ENCODE measurements around the gene ZMYND11.
A peak's percentile ranks its signal among the peaks of the same experiment; 100 is the strongest.
"Not testable (repeated sequence)": the region's sequence is repeated elsewhere in the genome, so short reads cannot be mapped to it uniquely, and the experiment has no call there.

ZMYND11 gene

GRCh38 chr10:251982-252582 is 116.8 kb downstream of the ZMYND11 start:
- DNase-seq, result no peak

- no peak for DNase-seq
These were observed 125.7 kb downstream of the ZMYND11 start for GRCh38 chr10:260819-261429.

- DNase-seq, result peak; percentile 21
These were observed 129.2 kb downstream of the ZMYND11 start for GRCh38 chr10:264160-265073.

GRCh38 chr10:265074-265440 is 129.8 kb downstream of the ZMYND11 start:
- not testable (repeated sequence) for DNase-seq

GRCh38 chr10:265816-266588 is 130.7 kb downstream of the ZMYND11 start:
- not testable (repeated sequence) for DNase-seq

- DNase-seq, result no peak
These were observed 131.7 kb downstream of the ZMYND11 start for GRCh38 chr10:266974-267425.

- no peak for DNase-seq
These were observed 132.4 kb downstream of the ZMYND11 start for GRCh38 chr10:267705-268104.

GRCh38 chr10:269440-270074 is 134.3 kb downstream of the ZMYND11 start:
- DNase-seq, result no peak

GRCh38 chr10:271201-271600 is 135.9 kb downstream of the ZMYND11 start:
- DNase-seq, result no peak

- DNase-seq, result no peak
These were observed 136.5 kb downstream of the ZMYND11 start for GRCh38 chr10:271722-272121.

- DNase-seq, result no peak
These were observed 137.8 kb downstream of the ZMYND11 start for GRCh38 chr10:273088-273487.

GRCh38 chr10:274866-275265 is 139.6 kb downstream of the ZMYND11 start:
- DNase-seq, result no peak

GRCh38 chr10:275680-276079 is 140.4 kb downstream of the ZMYND11 start:
- DNase-seq, result no peak

- no peak for DNase-seq
These were observed 142.7 kb downstream of the ZMYND11 start for GRCh38 chr10:277963-278362.

GRCh38 chr10:278707-279106 is 143.5 kb downstream of the ZMYND11 start:
- no peak for DNase-seq

- DNase-seq, result no peak
These were observed 144.0 kb downstream of the ZMYND11 start for GRCh38 chr10:279232-279631.

- DNase-seq, result no peak
These were observed 144.4 kb downstream of the ZMYND11 start for GRCh38 chr10:279655-280054.

- no peak for DNase-seq
These were observed 147.3 kb downstream of the ZMYND11 start for GRCh38 chr10:282294-283139.

GRCh38 chr10:283140-283479 is 147.9 kb downstream of the ZMYND11 start:
- no peak for DNase-seq

GRCh38 chr10:283916-284356 is 148.7 kb downstream of the ZMYND11 start:
- DNase-seq, result peak; percentile 58

- no peak for DNase-seq
These were observed 150.0 kb downstream of the ZMYND11 start for GRCh38 chr10:285216-285615.

Measured in stimulated activated naive CD4-positive, alpha-beta T cell treated with Interleukin-2 at 50 U/mL for 16 hours (primary cell).